NCI-H748 treated with DMSO at 0.1 percent for 48 hours (cell line): ENCODE measurements around the gene MSMO1.
"Not testable (repeated sequence)": the region's sequence is repeated elsewhere in the genome, so short reads cannot be mapped to it uniquely, and the experiment has no call there.

Source experiments
- DNase-seq: peaks from one replicate; lab custom pipeline; 2025; lab: John Stamatoyannopoulos, UW

MSMO1 gene

GRCh38 chr4:165327211-165328100, at the start of gene MSMO1:
Gene MSMO1 (plus strand): TSS chr4:165327669. CDS start chr4:165333371, 5,702 bp downstream.
- DNase-seq = peak; percentile 87

GRCh38 chr4:165279531-165279930, 47.9 kb upstream of the MSMO1 start:
- DNase-seq = not testable (repeated sequence)

- not testable (repeated sequence) for DNase-seq
These were observed 42.8 kb upstream of the MSMO1 start for GRCh38 chr4:165284697-165285096.

- not testable (repeated sequence) for DNase-seq
These were observed 40.7 kb upstream of the MSMO1 start for GRCh38 chr4:165286619-165287340.

GRCh38 chr4:165288226-165288625, 39.2 kb upstream of the MSMO1 start:
- no peak for DNase-seq

- no peak for DNase-seq
These were observed 38.6 kb upstream of the MSMO1 start for GRCh38 chr4:165288639-165289422.

- DNase-seq = no peak
These were observed 38.1 kb upstream of the MSMO1 start for GRCh38 chr4:165289423-165289785.

GRCh38 chr4:165293061-165293460, 34.4 kb upstream of the MSMO1 start:
- no peak for DNase-seq

GRCh38 chr4:165293927-165294649, 33.4 kb upstream of the MSMO1 start:
- no peak for DNase-seq

- DNase-seq = no peak
These were observed 32.6 kb upstream of the MSMO1 start for GRCh38 chr4:165294907-165295306.

GRCh38 chr4:165297626-165298025, 29.8 kb upstream of the MSMO1 start:
- no peak for DNase-seq

GRCh38 chr4:165299399-165300060, 27.9 kb upstream of the MSMO1 start:
- DNase-seq = no peak

GRCh38 chr4:165301833-165302232, 25.6 kb upstream of the MSMO1 start:
- DNase-seq = no peak

- DNase-seq = no peak
These were observed 24.8 kb upstream of the MSMO1 start for GRCh38 chr4:165302658-165303057.

GRCh38 chr4:165308166-165308565, 19.3 kb upstream of the MSMO1 start:
- DNase-seq = no peak

- no peak for DNase-seq
These were observed 18.9 kb upstream of the MSMO1 start for GRCh38 chr4:165308606-165309005.

GRCh38 chr4:165309456-165309855, 18.0 kb upstream of the MSMO1 start:
- no peak for DNase-seq

- no peak for DNase-seq
These were observed 15.0 kb upstream of the MSMO1 start for GRCh38 chr4:165312506-165312905.

- DNase-seq = peak; percentile 19
These were observed 8.4 kb upstream of the MSMO1 start for GRCh38 chr4:165319030-165319429.

GRCh38 chr4:165319509-165319908, 8.0 kb upstream of the MSMO1 start:
- DNase-seq = no peak

GRCh38 chr4:165324236-165324917, 3.1 kb upstream of the MSMO1 start:
- DNase-seq = no peak
